ENCODE data around the gene C10orf71. TPM values are rescaled to one million over a fixed set of nuclear protein-coding genes. Genes with fewer than 3 reads are reported as not detected.

C10orf71 gene
- total and polyA plus RNA-seq, 2 of the 8 experiments (the other 6 are each of a cell fraction or from before 2014, with no cell fraction given) = not detected

- Histone ChIP-seq H3K4me2 (ENCODE audit: insufficient read depth in 1 of 2, low read depth in 2 of 2, low read length in 2 of 2) (no peak overlapping the region), H2AFZ (ENCODE audit: low read length) (no peak overlapping the region), H4K8ac (ENCODE audit: extremely low read depth, insufficient read depth, low read length) (no peak overlapping the region), H3K79me2 (ENCODE audit: control insufficient read depth in 1 of 2, insufficient read depth in 2 of 2, low read length in 2 of 2) (no peaks in the 10 kb centered on the region), H2BK20ac (ENCODE audit: low read length) (no peak overlapping the region), H3K9me3 (ENCODE audit: insufficient read depth in 2 of 2, low read depth in 1 of 2, low read length in 1 of 2) (no peaks in the 10 kb centered on the region), H3K56ac (replicated peaks; ENCODE audit: insufficient read length, low read depth, low read length) (no peak overlapping the region), H3K27me3 (replicated peaks in 1 of 4; ENCODE audit: control insufficient read depth in 3 of 4, extremely low read depth in 1 of 4, insufficient read depth in 3 of 4, low read length in 3 of 4) (no peaks in the 10 kb centered on the region), H3K18ac (ENCODE audit: extremely low read depth, low read length) (no peak overlapping the region), H3K4me3 (ENCODE audit: extremely low read depth in 1 of 4, insufficient read depth in 2 of 4, low read depth in 3 of 4, low read length in 4 of 4) (no peak overlapping the region), H3K27ac (ENCODE audit: low read depth, low read length) (no peak overlapping the region), H4K91ac (replicated peaks; ENCODE audit: insufficient read length, low read length) (no peak overlapping the region), H3K4me1 (replicated peaks in 1 of 4; ENCODE audit: control insufficient read depth in 3 of 4, insufficient read depth in 4 of 4, low read length in 3 of 4) (no peaks in the 10 kb centered on the region; a peak in 1 of 7 replicates), H3K9ac (replicated peaks in 1 of 4; ENCODE audit: extremely low read depth in 1 of 4, low read depth in 3 of 4, low read length in 3 of 4) (no peak overlapping the region), H2BK12ac (ENCODE audit: low read depth, low read length) (no peak overlapping the region), H2BK15ac (ENCODE audit: low read length) (no peak overlapping the region), H4K20me1 (replicated peaks in 1 of 2; ENCODE audit: control insufficient read depth in 1 of 2, insufficient read depth in 2 of 2, low read length in 2 of 2) (no peaks in the 10 kb centered on the region), H2BK5ac (ENCODE audit: low read depth, low read length) (no peak overlapping the region), H4K5ac (ENCODE audit: insufficient read length, low read depth, low read length) (no peak overlapping the region), H3K4ac (replicated peaks; ENCODE audit: insufficient read length, low read depth, low read length) (no peak overlapping the region), H3K79me1 (ENCODE audit: low read depth, low read length) (no peaks in the 10 kb centered on the region; the same call in 1 of the 2 replicates), H3K23me2 (ENCODE audit: low read depth, low read length) (no peaks in the 10 kb centered on the region; the same call in 1 of the 2 replicates), H3K14ac (ENCODE audit: insufficient read length) (no peak overlapping the region), H3K23ac (ENCODE audit: insufficient read length) (no peak overlapping the region), H3K36me3 (ENCODE audit: control insufficient read depth in 2 of 4, insufficient read depth in 4 of 4, low read length in 3 of 4) (no peaks in the 10 kb centered on the region), H2BK120ac (replicated peaks; ENCODE audit: low read depth, low read length) (no peak overlapping the region), H2AK5ac (ENCODE audit: low read depth, low read length) (no peak overlapping the region)
- WGBS, 2 experiments (ENCODE audit: extremely low coverage in 1 of 2, insufficient coverage in 1 of 2, insufficient read length in 1 of 2, insufficient replicate concordance in 2 of 2, low coverage in 1 of 2, low lambda C conversion rate in 2 of 2, missing lambda C conversion rate in 1 of 2) = 87% methylated on average over 7 of the region's 7 CpGs; no CpG with 5 or more reads in 1 of the 2 experiments
- no peak for DNase-seq (ENCODE audit: low read depth in 1 of 2, low spot score in 2 of 2)
- CTCF ChIA-PET (ENCODE audit: partially characterized antibody) = interaction anchor here (0.8 to 3.3 kb wide), 7 partner anchors 9 to 146 kb away, joined by 3 to 9 read pairs (median 5); partner anchors contain the start of gene FAM170B
- no peak for FAIRE-seq
- POLR2A ChIA-PET (ENCODE audit: partially characterized antibody) = no interaction called here
- TF ChIP-seq CEBPB (IDR thresholded peaks at IDR 0.05; ENCODE audit: low read depth, low read length) (no peak), CHD1 (IDR thresholded peaks at IDR 0.05; ENCODE audit: low read depth, low read length) (no peak), E2F6 (IDR thresholded peaks at IDR 0.05) (no peak), ASH2L (IDR thresholded peaks at IDR 0.05; ENCODE audit: low read length) (no peak), ATF3 (IDR thresholded peaks at IDR 0.05; ENCODE audit: insufficient read depth, low read depth, low read length) (no peak), HDAC2 (IDR thresholded peaks at IDR 0.05; ENCODE audit: borderline replicate concordance in 1 of 2, low read depth in 2 of 2, low read length in 2 of 2) (no peak), SRF (IDR thresholded peaks at IDR 0.05; ENCODE audit: low read depth, low read length) (no peak), SP4 (IDR thresholded peaks at IDR 0.05; ENCODE audit: low read length) (no peak), PHF8 (conservative IDR thresholded peaks at IDR 0.05; ENCODE audit: low read depth, low read length) (no peak), TCF12 (IDR thresholded peaks at IDR 0.05; ENCODE audit: low read depth, low read length) (no peak), KDM4A (IDR thresholded peaks at IDR 0.05; ENCODE audit: low read depth, low read length, severe bottlenecking) (no peak), SP2 (IDR thresholded peaks at IDR 0.05; ENCODE audit: low read length) (no peak)
These were observed 19.7 kb upstream of the C10orf71 start for GRCh38 chr10:49279015-49279880.
